KOPT-K1 (cell line): ENCODE results near the gene RBM38.

Experiments
- H3K27ac ChIP-seq: fragments of 200-600 bp; sonication (generic); 2 replicates; pipeline ENCODE4 v1.5.1; 2016; ENCODE audit warnings: antibody characterized with exemption, mild to moderate bottlenecking, low read depth, low read length; ENCODE audit not compliant: poor library complexity, severe bottlenecking
- H3K36me3 ChIP-seq: fragments of 200-600 bp; sonication (generic); 2 replicates; pipeline ENCODE4 v1.5.1; 2017; ENCODE audit warnings: antibody characterized with exemption, mild to moderate bottlenecking, low read length, moderate library complexity; ENCODE audit not compliant: insufficient read depth
- H3K9me3 ChIP-seq: fragments of 200-600 bp; sonication (generic); 2 replicates; pipeline ENCODE4 v1.5.1; 2017; ENCODE audit warnings: antibody characterized with exemption, low read length, mild to moderate bottlenecking; ENCODE audit not compliant: insufficient read depth, poor library complexity, severe bottlenecking

Gene RBM38

DNA sequence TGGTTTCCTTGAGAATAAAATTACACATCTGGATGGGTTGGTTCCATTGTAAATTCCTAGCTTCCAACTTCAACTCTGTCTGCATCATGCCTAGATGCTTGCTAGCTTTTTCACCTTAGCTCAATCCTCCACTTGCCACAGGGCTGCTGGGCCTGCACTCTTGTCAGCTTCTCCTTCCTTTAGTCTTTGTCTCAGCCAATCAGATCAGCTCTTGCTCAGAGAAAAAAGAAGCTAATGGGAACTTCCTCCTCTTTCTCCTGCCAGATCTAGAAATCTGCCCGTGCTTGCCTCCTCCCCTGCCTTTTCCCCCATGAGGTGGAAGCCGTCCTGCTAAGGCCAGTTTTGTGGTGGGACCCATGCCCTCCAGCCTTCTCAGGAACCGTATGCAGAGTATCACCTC is 21.6 kb upstream of the RBM38 start:
- H3K36me3 ChIP-seq = peaks cover 97% of the 10 kb centered on the region
- H3K9me3 ChIP-seq = no peaks in the 10 kb centered on the region
- no peak overlapping the region for H3K27ac ChIP-seq

- H3K27ac ChIP-seq = no peak overlapping the region
- H3K36me3 ChIP-seq = peaks cover 100% of the 10 kb centered on the region
- H3K9me3 ChIP-seq = no peaks in the 10 kb centered on the region
These were observed 20.9 kb upstream of the RBM38 start for GRCh38 chr20:57370316-57370715.

GRCh38 chr20:57371363-57371762 is 19.8 kb upstream of the RBM38 start:
- Histone ChIP-seq H3K36me3 (peaks cover 100% of the 10 kb centered on the region), H3K27ac (no peak overlapping the region), H3K9me3 (no peaks in the 10 kb centered on the region)

DNA sequence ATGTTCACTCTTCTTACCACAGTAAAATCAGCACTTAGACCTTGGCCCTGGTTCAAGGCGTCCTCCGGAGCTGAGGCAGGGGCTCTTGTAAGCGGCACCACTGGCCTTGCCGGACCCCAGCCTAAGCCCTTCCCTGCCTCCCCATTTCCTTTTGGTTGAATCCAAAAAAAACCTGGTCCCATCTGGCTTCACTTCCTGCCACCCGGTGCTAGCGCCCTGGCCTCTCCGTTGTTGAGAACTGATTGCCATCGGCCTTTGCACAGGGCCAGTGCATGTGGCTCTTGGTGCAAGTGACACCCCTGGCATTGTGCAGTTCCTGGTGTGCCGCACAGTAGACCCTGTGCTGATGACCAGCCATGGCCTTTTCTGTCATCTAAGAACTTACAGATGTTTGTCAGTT is 19.0 kb upstream of the RBM38 start:
- peaks cover 100% of the 10 kb centered on the region for H3K36me3 ChIP-seq

DNA sequence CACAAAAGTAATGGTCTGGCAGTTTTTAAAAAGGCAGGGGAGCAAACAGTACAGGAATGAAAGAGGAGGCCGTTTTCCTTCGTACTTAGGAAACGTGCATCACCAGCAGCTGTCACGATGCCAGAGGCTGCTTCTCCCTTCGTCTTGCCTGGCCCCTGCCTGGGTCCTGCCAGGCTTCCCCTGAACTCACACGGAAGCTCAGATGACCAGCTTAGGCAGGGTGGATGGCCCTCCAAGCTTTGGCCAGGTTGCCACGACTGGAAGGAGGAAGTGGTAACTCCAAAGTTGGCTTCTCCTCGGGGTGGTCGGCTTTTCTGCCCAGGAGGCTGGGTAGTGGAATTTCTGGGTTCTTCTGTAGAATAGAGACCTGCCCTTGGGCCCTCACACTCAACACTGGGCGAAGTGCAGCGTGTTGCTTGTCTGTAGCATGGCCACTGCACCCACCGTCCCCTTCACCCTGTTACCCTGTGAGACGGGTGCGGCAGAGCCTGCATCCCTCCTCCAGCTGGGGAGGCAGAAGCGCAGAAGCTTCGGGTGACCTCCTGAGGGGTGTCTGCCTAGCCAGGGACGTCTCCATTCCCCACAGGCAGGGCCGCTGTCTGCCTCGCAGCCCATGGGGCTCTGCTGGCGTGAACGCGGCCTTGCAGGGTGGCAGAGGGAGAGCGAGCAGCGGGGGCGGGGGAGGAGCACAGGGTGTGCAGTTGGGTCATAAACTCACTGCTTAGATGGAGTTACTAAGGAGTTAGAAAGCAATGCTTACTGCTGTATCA is 18.4 kb upstream of the RBM38 start:
- Histone ChIP-seq H3K36me3 (peaks cover 100% of the 10 kb centered on the region), H3K9me3 (no peaks in the 10 kb centered on the region), H3K27ac (no peak overlapping the region)

More for the DNA sequence above, 19.0 kb upstream of the RBM38 start:
- Histone ChIP-seq H3K27ac (no peak overlapping the region), H3K9me3 (no peaks in the 10 kb centered on the region)

GRCh38 chr20:57374343-57374930 is 16.8 kb upstream of the RBM38 start:
- no peak overlapping the region for H3K27ac ChIP-seq
- no peaks in the 10 kb centered on the region for H3K9me3 ChIP-seq
- H3K36me3 ChIP-seq = peaks cover 100% of the 10 kb centered on the region

DNA sequence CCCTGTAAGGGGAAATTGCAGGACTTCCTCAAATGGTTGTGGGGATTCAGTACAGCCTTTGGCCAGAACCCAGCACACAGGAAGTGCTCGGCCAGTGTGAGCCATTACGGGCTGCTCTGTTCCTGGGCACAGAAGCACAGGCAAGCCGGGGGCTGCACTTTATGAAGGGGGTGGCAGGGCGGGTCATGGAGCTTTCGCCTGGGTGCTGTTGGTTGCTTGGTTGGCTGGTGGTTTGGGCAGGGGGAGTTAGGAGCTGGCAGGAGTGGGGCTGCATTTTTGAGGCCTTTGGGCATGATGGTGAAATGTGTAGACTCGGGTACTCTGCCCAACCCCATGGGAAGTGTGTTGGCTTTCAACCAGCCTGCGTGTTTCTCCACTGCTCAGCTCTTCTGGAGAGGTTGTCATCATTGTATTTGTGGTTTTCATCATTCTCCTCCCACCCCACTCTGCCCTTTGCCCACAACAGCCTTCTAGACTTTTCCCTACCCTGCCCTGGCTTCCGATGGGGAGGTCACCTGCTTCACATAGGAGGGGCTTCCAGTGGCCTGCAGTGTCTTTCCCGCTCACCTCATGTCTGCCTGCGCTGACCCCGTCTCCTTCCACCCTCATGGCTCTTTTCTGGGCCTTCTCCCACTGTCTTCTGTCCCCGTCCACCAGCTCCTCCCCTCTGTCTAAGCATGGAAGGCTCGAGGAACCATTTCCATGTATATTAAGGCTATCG is 16.1 kb upstream of the RBM38 start:
- no peak overlapping the region for H3K27ac ChIP-seq
- H3K9me3 ChIP-seq = no peaks in the 10 kb centered on the region
- peaks cover 99% of the 10 kb centered on the region for H3K36me3 ChIP-seq

DNA sequence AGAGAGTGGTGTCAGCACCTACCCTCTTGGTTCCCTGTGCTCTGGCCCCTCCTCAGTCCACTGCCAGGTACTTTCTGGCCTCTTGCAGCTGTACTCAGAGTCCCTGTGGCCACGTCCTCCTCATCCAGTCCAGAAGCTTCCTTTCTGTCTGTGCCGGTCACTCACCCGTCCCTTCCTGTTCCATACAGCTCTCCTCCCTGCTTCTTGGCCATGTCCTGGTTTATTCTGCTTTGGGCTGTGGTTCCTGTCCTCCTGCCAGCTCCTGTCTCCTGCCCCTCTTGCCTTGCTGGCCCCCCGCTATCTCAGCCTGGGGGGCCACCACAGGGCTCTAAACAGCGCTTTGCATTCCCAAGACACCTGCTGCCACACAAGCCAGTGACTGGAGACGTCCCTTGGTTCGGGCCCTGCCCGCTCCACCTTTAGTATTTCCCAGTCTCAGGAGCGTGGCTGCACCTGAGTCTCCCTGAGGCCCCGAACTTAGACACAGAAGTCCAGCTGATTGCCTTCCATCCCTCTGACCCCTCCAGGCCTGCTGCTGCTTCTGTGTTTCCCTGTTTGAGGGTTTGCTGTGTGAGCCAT is 15.5 kb upstream of the RBM38 start:
- Histone ChIP-seq H3K36me3 (peaks cover 99% of the 10 kb centered on the region), H3K27ac (no peak overlapping the region), H3K9me3 (no peaks in the 10 kb centered on the region)

DNA sequence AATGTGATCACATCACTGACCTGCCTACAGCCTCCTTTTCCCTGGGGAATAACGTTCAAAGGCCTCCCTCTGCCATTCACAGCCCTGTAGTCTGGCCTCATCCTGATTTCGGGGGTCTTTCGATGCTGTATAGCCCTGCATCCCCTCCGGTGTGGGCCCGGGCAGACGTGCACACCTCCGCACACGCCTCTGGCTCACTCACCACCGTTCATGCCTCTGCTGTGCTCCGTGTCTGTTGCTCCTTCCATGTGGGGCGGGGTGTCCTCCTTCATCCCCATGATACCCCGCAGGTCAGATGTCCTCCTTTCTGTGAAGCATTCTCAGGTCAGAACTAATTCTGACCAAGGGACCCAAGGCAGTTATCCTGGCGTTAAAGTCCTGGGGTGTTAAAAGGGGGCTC is 13.8 kb upstream of the RBM38 start:
- Histone ChIP-seq H3K36me3 (peaks cover 91% of the 10 kb centered on the region), H3K9me3 (no peaks in the 10 kb centered on the region), H3K27ac (no peak overlapping the region)

DNA sequence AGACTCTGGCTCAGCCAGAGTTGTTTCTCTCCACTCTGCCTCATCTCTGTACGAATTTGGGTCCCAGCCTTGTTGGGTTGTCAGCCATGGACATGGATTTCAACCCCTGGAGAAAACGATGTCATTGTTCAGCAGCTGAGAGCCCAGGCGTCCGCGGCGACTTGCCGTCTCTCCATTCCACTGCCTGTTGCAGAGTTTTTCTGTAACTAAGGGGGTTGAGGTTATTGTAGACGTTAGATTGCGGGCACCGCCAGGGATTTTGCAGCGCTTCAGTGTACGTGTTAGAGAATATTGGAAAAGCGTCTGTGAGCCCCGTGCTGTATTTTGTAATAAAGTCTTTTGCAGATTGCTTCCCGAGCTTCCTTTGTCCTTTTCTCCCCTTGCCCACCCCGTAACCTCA is 13.1 kb upstream of the RBM38 start:
- Histone ChIP-seq H3K36me3 (peaks cover 84% of the 10 kb centered on the region), H3K27ac (no peak overlapping the region), H3K9me3 (no peaks in the 10 kb centered on the region)

DNA sequence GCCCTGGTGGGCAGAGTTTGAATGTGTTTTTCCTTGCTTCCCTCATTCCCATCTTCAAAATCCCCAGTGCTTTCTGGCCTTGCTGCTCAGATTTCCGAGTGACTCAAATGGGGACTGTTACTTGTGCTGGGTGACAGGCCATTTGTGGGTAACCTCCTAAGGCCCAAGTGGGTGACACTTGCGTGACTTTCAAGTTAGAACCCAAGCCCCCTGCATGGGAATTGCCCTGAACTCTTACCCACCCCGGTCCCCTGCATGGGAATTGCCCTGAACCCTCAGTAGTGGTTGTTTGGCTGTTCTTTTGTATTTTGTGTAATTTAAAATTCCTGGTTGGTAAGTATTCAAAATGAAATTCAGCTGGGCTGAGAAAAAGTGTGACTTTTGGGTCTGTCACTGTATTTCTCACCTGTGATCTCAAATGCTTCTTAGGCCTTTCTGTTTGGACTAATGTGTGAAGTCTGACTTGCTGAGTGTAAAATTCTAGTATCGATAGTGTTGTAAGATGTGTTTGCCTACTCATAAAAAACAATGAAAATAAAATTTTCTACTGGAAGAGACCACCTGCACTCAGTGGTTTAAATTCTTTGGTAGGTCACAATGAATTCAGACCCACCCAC is 12.4 kb upstream of the RBM38 start:
- no peaks in the 10 kb centered on the region for H3K9me3 ChIP-seq
- peaks cover 77% of the 10 kb centered on the region for H3K36me3 ChIP-seq
- no peak overlapping the region for H3K27ac ChIP-seq

DNA sequence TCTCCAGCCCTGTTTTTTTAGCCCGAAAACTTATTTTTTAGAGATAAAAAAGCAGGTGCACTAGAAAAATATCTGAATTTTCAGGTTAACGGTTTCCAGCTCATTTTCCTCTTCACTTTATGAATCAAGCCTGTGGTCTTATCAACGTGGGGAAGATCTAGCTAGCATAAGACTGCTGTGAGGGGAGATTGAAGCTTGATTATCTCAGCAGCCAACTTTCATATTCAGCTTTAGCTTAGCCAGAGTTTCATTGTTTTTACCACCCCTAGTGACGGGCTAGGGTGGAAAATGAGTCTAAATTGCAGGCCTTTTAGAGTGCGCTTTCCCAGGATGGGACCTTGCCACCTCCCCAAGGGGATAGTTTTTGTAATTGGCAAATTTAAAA is 11.9 kb upstream of the RBM38 start:
- Histone ChIP-seq H3K36me3 (peaks cover 74% of the 10 kb centered on the region), H3K9me3 (no peaks in the 10 kb centered on the region), H3K27ac (no peak overlapping the region)

DNA sequence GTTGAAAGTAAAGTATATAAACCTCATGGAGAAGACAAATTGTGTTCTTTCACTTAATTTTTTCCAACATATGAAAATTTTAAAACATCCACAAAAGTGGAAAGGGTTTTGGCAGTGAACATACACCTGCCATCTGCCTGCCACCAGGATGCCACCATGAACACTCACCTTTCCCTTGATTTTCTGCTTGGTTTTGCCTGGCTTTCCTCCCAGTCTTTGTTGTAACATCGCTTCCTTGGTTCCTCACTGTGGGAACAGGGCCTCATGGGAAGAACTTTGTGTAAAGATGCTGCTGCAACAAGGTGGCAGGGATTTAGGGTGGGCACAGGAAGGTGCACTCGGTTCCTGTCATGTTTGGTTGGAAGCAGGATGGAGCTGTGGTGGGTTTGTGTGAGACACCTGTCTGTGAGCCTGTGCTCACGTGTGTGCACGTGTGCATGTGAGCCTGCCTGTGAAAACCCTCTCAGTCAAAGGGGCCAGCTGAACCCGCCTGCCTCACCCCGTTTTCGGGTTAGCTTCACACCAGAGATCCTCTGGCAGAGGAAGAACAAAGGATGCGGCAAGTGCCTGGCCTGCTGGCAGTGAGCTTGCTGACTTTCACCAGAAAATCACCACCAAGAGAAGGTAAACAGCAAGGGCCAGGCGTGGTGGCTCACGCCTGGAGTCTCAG is 11.0 kb upstream of the RBM38 start:
- peaks cover 68% of the 10 kb centered on the region for H3K36me3 ChIP-seq

GRCh38 chr20:57381596-57382503 is 9.3 kb upstream of the RBM38 start:
- no peak overlapping the region for H3K27ac ChIP-seq
- H3K36me3 ChIP-seq = peaks cover 51% of the 10 kb centered on the region
- H3K9me3 ChIP-seq = no peaks in the 10 kb centered on the region

More for the DNA sequence above, 11.0 kb upstream of the RBM38 start:
- H3K9me3 ChIP-seq = no peaks in the 10 kb centered on the region
- no peak overlapping the region for H3K27ac ChIP-seq
